HCT116 (cell line): ENCODE data around the gene FFAR1.

Source experiments
- EZH2phosphoT487 ChIP-seq: fragments of 200-600 bp; IDR thresholded peaks from 2 replicates; pipeline ENCODE4 v1.6.1; 2018; ENCODE audit warnings: antibody characterized with exemption, borderline replicate concordance
- RAD21 ChIP-seq: IDR thresholded peaks from 2 replicates; pipeline ENCODE4 v1.6.1; 2012; ENCODE audit warnings: low read depth, mild to moderate bottlenecking
- SP1 ChIP-seq: IDR thresholded peaks from 2 replicates; pipeline ENCODE4 v1.6.1; 2012; ENCODE audit warnings: low read depth
- TCF7L2 ChIP-seq: IDR thresholded peaks from 2 replicates; pipeline ENCODE4 v1.7.0; 2011; ENCODE audit warnings: borderline replicate concordance, inconsistent platforms; ENCODE audit not compliant: insufficient read depth, insufficient read length; ENCODE audit errors: extremely low read depth

- TF ChIP-seq RAD21 (no peak), SP1 (no peak), TCF7L2 (no peak), EZH2phosphoT487 (no peak)
These were observed 15.4 kb downstream of the FFAR1 start for GRCh38 chr19:35363001-35363590.
